GM18511 (cell line): Measurements from ENCODE around the gene MAB21L1.

Source experiments
- ATAC-seq: cut with Tn5 transposase; IDR thresholded peaks from one replicate; pipeline ENCODE4 v1.9.1; 2021; ENCODE audit warnings: mild to moderate bottlenecking, moderate library complexity; ENCODE audit not compliant: unreplicated experiment

MAB21L1 gene

DNA sequence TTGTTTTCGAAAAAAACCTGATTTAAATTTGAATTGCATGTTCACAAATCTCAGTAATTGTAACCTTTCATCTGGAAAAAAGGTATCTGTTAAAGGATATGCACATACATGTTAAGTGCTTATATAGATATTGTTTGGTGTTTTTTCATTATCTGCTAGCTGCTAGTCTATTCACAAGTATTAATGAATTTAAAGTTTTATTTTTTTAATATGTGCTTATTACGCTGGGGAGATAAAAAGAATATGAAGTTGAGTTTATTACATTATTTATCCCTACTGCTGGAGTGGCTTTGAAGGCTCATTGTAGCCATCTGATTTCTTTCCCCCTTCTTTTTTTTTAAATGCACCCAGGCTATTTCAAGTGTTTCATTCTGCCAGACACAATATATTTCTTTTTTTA is 3.9 kb upstream of the MAB21L1 start:
- no peak for ATAC-seq

DNA sequence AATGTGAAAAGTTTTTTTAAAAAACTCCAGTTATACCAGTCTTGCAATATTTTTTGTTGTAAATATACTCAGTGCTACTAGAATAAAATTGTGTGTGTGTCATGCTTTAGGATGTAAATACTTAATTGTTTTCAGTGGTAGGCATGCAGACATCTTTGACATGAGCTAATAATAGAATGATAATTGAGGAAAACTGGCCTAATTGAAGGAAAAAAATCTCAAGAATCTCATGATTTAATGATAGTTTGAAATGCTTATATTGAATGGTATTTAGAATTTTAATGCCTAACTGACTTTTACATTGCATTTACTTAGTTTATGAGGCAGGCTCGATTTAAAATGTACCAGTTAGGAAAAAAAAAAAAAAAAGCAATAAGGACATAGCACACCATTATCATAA is 3.2 kb upstream of the MAB21L1 start:
- no peak for ATAC-seq

DNA sequence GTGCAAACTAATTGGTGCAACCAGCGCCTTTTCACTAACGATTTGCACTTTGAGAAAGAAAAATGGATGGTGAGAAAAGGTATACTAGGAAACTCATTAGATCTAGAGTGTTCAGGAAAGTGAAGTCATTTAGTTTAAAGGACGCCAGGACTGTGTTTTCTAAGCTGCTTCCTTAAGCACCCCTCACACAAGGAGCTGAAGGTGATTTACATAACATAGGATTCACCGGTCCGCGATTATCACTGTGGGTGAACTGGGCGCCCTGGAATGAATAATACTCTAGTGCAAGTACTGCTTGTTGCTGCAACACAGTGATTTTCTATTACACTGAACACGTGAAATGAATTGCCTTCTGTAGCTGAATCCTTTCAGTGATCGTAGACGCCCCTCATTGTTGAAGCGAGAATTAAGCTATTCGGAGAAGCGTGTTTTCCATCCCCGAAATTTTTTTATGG is 2.6 kb upstream of the MAB21L1 start:
- ATAC-seq = no peak

DNA sequence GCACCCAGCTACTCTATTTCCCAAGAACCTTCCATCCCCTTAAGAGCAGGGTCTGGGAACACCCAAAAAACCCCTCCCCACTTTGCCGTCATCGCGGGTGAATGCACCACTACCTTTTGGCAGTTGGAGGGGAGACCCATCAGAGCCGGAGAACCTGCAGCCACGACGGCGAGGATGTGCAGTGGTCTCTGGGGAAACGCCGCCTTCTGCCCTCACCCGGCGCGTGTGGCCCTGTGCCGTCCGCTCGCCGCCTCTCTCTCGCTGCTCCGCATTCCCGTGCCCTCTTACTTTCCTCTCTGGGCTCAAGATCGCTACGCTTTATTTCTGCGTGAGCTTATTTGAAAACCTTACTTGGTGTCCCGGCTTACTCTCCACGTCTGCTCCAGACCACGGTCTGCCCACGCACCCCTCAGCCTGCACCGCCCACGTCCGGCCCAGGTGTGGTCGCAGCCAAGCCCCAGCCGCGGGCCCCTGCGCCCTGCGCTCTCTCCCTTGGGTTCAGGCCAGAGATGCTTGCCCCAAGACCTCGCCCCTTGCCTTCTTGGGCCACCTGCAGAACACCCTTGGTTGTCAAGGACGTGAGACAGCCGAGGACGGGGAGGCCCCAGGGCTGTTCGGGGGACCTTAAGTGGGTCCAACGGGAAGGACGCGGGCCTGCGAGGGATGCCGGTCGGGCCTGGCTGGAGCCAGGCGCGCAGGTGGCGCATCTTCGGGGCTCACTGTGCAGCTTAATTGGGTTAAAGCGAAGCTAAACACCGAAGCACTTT is 2.0 kb upstream of the MAB21L1 start:
- ATAC-seq = no peak

DNA sequence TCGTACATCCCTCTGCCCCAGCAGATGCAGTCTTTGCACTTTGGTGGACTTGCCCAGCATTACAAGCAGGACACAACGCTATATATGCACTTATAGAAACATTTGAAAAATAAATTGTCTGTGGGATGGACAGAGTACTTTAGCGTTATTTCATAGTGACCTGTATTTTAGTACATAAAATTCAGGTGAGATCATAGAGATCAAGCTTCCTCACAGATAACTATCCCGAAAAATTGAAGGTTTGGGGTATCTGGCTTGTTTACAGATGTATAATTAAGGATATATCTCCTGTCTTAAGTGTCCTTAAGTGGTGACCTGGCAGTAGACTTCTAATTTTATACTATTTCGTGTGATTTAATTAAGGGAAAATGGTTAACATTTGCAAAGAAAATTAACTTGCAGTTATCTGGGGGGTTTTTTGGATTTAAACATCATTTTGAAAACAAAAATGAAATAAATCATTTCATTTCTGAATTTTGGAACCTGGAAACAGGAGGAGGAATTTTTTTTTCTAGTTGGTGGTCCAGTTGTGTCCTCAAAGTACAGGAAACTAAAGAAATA is 977 bp upstream of the MAB21L1 start:
- no peak for ATAC-seq

DNA sequence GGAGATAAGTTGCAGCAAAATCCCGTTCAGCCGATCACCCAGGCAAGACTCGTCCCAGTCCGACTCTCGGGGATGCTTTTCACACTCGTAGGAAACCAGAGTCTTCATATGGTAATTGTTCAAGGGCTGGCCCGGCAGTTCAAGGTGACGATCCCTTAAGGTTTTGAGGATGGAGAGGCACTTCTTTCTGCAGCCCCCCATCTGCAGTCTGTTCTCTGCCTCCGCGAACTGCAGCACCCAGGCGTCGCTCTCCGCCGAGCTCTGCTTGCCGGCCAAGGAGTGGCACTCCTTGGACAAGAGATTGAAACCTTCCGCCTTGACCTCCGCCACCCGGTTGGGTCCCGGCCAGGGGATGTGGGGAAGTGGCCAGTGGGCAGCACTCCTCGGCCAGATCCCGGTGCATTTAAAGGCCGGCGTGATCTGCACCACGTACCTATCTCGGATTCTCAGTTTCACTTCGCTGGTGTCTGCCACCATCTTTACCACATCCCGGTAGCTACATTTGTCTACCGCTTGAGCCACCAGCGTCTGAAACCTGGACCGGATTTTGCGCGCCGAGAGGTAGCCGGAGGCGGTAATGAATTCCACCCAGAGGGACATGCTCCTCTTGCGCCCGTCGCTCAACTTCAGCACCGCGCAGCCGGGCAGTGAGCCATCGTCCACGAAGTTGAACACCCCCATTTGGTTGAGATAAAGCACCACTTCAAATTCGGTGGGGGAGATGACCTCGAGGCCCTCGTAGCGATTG is 1.1 kb downstream of the MAB21L1 start:
- ATAC-seq = no peak

DNA sequence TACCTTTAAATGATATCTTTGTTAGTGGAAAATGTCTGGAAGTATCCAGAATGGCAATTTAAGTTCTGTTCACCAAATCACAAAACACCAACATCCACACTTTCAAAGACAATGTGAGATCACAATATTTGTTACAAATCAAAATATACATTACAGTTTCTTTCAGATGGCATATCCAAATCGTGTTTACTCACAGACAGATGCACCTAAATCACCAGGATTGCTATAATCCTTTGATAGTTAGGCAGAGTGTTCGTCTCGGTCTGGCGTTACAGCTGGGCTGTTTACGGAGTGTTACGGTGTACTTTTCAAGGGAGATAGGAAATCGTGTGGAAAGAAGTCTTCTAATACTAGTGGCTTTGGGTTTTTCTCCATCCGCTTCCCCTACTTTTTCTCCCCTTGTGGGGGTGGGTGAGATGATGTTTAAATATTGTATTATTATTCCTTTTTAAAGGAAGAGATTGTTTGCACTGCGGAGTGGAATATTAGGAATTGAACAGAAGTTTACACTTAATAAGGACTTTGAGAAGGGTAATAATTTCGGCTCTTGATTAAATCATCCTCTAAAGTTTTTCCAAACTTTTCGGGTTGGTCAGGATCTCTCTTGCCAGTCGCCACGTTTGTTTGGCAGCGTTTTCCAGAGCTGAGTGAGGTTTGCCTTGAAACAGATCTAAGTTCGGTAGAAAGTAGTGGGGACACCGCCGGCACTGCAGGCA is 1.8 kb downstream of the MAB21L1 start:
- no peak for ATAC-seq

DNA sequence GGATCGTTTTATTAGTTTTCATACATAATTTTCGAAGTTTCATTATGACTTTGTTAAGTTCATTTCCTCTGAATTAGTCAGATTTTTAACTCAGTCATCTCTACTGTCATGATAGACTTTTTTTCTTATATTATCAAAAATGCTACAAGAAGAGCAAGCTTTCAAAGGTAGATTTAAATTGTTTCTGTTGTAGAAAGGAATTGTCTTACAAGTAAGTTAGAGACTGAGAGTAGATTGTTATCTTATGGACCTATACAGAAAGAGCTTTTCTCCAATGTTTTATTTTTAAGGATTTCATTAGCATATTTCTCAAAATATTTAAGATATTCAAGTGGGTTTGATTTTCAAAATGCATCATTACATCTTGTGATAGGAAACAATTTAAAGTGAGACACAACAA is 2.7 kb downstream of the MAB21L1 start:
- ATAC-seq = no peak

DNA sequence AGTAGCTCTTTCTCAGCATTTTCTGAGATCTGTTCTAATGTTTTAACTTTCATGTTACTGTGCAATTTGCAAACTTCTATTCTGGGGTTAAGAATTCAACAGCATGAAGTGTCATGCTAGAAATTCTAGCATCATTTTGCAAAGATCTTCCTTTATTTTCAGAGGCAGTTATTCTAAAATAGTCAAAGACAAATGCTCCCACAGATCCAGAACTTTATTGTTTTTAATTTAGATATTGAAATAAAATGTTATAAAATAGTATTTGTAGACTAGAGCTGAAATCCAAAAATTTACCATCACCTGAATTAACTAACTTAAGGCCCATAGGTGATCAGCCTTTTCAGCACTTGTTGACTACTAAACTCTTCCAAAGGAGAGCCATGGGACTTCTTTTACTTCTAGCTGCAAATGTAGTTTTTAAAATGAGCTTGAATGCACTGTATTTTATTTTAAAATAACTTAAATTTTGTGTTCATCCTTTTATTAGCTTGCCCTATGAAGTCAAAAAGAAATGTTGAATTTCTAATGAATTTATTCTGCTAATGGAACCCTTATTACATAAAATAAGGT is 3.2 kb downstream of the MAB21L1 start:
- no peak for ATAC-seq

DNA sequence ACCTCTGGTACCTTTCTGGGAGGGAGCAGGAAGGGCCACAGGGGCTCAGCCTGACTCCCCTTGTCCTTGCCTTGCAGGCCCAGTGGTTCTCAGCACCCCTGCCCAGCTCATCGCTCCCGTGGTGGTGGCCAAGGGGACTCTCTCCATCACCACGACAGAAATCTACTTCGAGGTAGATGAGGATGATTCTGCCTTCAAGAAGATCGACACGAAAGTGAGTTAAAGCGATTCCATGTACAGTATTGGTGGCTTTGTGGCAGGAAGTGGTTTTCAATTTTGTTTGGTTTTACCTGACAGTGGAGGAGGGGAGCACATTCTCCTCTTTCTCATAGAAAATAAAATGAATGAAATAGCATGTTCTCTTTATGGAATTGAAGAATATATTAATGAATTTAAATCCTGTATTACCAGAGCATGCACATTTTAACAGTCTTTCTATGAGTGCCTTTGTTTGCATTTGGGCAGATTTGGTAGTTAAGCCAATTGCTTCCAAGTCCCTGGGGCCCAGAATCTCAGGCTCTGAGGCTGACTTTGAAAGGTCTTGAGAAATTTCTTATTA is 4.1 kb downstream of the MAB21L1 start:
- ATAC-seq = no peak

DNA sequence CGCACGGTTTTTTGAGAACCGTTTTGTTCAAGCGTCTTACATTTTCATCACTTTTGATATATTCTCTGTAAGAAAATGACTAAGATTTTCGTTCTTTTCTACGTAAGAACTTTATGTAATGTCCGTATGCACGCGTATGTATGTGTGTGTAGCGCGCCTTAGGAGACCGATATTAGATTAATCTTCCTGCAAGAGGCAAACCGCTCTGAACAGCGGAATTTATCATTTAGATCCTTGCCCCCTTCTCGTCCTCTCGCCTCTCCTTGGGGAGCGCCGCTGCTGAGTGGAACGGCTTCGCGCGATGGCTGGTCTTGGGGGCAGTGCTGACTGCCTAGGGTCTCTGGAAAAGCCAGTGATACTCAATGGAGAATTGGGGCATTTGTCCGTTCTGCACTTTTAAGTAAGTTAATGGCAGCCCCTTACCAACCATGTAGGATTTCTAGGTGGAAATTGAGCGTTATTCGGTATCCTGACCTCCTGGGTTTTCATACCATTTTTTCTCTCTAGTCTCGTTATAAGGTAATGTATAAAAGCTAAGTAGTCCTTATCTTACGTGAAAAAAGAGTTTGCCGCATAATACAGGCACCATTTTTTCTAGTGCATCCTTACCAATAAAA is 4.7 kb downstream of the MAB21L1 start:
- ATAC-seq = no peak

DNA sequence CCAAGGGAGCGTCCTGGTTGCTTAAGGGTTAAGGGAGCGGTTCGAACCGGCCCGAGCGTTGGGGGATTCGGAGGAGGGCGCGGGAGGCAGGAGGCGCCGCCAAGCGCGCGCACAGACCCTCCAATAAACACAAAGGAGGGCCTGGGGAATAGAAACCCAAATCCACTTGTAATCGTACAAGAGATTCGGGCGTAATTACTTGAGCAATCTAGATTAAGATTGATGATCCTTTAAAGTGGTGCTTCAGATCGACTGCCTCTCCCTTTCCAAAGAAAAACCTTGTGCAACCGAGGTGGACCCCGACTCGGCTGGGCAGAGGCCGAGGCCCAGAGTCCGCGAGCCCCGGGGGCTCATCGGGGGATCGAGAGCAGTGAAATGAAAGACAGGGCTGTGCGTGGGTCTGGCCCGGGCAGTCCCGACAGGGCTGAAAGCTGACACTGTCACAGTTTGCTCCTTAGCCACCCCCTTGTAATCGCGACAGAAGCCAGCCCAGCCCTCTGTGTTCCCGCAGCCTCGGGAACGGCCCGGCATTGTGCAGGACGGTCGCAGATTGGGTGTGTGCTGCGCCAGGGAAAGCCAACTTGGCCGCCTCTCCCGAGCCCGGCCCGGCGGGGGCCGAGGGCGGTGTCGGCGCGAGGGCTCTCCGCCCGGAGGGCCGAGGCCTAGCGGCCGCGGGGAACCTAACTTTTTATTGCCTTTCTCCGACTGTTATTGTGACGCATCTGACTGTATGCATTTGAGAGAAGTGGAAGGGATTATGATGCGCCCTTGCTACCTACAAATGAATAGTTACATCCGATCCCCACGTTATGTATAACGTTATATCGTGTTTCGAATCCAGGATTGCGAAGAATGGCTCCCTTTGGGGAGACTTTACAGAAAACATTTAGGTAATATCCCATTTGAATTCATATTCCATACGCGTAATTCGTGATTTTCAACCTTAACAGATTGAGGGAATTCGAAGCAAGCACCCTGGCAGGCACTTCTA is 5.5 kb downstream of the MAB21L1 start:
- ATAC-seq = no peak

DNA sequence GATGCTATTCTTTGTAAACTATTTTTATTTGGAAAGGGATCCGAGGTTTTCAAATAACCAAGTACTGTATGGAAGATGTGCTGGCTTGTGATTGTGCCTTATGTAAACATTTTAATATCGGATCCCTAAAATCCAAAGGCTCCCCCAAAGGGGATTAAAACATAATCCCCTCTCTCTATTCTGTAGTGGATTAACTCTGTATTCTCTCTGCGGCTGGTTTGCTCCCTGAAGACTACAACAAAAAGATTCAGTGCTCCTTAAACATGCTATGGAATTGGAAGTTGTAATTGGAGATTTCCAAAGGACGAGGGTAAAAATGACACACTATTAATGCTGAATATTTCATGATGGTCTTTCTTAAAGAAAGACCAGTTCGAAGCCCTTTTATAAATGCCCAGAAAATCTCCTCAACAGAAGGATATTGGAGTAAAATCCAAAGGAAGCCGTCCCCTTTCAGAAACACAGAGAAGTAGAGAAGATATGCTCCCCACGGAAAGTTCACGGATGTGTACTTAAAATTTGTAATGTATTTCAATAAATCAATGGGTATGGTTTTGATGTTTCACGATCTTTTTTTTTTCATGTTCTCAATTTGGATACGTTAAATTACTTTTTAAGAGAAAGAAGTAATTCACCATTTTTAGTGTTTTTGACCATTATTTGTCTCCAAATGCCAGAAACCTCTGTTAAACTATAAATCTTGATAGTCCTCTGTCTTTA is 6.5 kb downstream of the MAB21L1 start:
- ATAC-seq = no peak

DNA sequence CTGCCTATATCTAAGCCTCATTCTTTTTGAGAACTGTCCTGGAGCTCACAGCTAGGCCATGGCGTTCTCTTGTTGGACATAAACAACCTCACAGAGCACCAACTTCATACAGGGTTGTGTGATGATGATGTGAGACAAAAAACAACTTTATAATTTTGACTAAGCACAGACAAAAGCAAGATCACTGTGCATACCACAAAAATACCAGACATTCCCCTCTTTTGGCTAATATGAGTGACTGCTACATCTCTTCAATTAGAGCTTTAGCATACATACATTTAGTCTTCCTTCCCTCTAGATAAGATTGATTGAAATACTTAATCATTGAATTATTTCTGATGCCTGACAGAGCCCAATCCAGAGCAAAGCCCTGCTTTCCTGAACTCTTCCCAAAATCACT is 8.3 kb downstream of the MAB21L1 start:
- no peak for ATAC-seq

DNA sequence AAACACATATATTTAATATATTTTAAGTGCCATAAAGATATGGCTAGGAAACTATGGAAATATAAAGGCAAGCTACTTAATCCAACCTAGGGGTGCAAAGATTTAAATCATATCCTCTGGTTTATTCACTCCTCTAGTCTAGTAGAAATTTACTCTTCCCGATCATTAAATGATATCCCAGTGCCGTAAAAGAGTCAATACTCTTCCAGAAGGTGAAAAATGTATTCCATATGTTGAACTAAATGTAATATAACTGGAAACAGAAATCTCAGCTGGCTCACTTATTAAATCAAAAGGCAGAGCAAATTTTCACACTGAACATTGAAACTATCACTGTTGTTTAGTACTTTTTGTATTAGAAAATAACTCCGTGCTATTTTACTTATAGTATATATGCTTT is 11.1 kb downstream of the MAB21L1 start:
- no peak for ATAC-seq

DNA sequence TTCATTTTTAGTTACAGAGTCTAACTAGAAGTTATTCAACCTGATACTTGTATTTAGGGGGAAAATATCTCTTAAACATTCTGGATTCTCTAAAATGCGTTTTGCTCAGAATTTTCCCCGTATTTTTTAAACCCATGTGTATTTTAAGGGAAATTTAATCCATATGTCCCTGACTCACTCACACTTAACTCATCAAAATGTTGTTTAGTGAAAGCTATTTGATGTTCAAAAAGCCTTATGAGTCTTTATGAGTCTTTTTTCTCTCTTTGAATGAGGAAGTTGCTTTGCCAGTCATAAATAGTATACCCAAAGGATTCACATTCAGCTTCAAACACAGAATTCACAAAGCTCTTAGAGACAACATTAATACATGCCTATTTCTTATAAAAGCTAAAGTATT is 16.4 kb downstream of the MAB21L1 start:
- no peak for ATAC-seq

DNA sequence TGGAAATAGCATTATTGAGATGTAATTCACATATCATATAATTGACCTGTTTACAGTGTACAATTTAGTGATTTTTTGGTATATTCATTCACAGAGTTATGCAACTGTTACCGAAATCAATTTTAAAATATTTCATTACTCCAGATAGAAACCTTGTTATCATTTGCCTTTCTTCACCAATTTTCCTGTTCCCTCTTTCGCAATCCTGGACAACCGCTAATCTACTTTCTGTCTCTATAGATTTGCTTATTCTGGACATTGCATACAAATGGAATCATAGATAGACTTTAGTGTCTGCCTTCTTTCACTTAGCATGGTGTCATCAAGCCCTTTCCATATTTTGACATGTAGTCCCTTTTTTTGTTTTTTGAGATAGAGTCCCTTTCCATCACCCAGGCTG is 19.2 kb downstream of the MAB21L1 start:
- ATAC-seq = no peak

DNA sequence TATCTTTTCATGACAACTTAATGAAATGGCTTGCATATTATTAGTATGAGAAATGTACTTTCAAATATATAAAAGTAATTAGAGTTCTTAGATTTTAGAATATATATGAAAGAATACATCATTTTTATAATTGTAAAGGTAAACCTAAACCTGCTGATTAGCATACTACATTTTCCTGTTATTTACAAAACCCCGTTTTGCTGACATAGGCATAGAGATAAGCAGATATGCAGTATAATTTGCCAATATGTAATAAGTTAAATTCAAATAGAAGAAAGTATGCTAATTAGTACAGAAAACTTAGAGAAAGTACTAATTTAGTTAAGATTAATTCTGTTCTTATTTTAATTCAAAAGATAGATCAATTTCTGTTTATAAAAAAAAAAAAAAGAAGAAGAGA is 21.5 kb downstream of the MAB21L1 start:
- no peak for ATAC-seq

DNA sequence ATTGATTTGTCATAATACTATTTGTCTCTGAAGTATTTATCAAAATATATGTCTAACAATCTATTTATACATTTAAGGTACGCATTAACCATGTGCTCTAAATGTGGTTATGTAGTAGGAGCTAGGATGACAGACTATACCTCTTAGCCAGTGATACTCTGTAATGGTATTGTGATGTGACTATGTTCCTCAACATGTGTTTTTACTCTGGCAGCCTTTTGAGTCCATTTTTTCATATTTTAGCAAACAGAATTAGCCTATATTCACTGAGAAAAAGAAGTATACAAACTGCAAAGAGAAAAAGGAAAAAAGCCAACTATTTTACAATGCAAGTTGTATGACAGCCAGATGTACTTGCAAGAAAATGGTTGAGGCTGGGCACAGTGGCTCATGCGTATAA is 26.7 kb downstream of the MAB21L1 start:
- no peak for ATAC-seq
